ENCODE measurements around the gene ANGPTL2. TPM values are rescaled to one million over a fixed set of nuclear protein-coding genes. Genes with fewer than 3 reads are reported as not detected.
"Not testable (repeated sequence)": the region's sequence is repeated elsewhere in the genome, so short reads cannot be mapped to it uniquely, and the experiment has no call there.

Gene ANGPTL2
- total and polyA plus RNA-seq, 5 donors = 26.7 to 69.5 (median 38.7) TPM

- Histone ChIP-seq H3K4me1 (ENCODE audit: control insufficient read depth, insufficient read depth, low read length) (peaks cover 2% of the 10 kb centered on the region), H3K27ac (ENCODE audit: low read length) (no peak overlapping the region), H3K27me3 (ENCODE audit: control insufficient read depth, insufficient read depth) (no peaks in the 10 kb centered on the region), H3K4me3 (ENCODE audit: low read length) (no peak overlapping the region), H3K9me3 (ENCODE audit: control insufficient read depth, low read length) (no peaks in the 10 kb centered on the region)
- WGBS = 88% methylated on average over 5 of the region's 5 CpGs
- intact Hi-C loops (cut with DNase I) = no loop called here
- peak; percentile 35 to 47 for ATAC-seq
- DNase-seq = no peak
Observed at GRCh38 chr9:127154003-127154389, 31.6 kb upstream of the ANGPTL2 start.

GRCh38 chr9:127153501-127153900 lies 31.1 kb upstream of the ANGPTL2 start:
- intact Hi-C loops (cut with DNase I) = no loop called here
- no peak for DNase-seq
- ATAC-seq = no peak
- Histone ChIP-seq H3K4me3 (ENCODE audit: low read length) (no peak overlapping the region), H3K27ac (ENCODE audit: low read length) (no peak overlapping the region), H3K27me3 (ENCODE audit: control insufficient read depth, insufficient read depth) (no peaks in the 10 kb centered on the region), H3K9me3 (ENCODE audit: control insufficient read depth, low read length) (no peaks in the 10 kb centered on the region), H3K4me1 (ENCODE audit: control insufficient read depth, insufficient read depth, low read length) (peaks cover 2% of the 10 kb centered on the region)
- WGBS = 92% methylated on average over 4 of the region's 4 CpGs

DNA sequence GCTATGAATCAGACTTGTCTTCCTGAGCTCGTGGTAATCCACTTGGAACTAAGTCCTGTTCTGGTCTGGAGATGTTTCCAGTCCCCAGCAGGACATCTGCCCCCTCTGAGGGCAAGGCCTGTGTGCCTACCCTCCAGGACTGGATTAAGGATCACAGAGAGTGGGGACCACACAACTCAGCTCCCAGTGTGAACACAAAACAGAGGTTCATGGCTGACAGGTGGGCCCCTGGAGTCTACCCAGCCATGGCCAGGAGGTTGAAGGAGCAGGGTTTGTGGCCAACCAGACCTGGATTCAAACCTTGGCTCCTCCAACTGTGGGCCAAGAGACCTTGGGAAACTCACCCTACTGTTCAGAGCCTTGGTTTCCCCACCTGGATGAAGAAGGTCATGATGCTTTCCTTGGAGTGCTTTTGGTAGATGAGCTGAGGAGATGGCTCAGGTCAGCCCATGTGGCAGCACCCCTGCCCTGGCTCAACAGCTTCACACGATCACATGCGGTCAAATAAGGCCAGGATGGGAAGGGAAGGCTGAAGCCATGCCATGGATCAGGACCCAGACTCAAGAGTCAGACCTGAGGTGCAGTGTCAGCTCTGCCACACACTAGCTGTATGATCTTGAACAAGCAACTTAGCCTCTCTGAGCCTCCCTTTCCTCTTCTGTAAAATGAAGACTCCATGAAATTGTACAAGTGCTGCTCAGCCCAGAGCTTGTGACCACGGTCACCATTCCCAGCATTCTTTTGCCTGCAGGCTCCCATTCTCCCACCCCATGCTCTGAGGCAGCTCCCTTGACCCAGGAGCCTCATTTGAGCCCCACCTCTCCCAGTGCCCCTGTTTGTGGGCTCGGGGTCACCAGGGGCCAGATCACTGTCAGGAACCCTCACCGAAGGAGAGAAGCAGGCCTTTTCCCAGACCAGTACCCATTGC lies 27.3 kb upstream of the ANGPTL2 start:
- intact Hi-C loops (cut with DNase I) = no loop called here
- Histone ChIP-seq H3K9me3 (ENCODE audit: control insufficient read depth, low read length) (no peaks in the 10 kb centered on the region), H3K27ac (ENCODE audit: low read length) (no peak overlapping the region), H3K4me1 (ENCODE audit: control insufficient read depth, insufficient read depth, low read length) (peaks cover 3% of the 10 kb centered on the region), H3K27me3 (ENCODE audit: control insufficient read depth, insufficient read depth) (no peaks in the 10 kb centered on the region), H3K4me3 (ENCODE audit: low read length) (no peak overlapping the region)
- no peak for ATAC-seq
- DNase-seq = no peak
- 93% methylated on average over 6 of the region's 6 CpGs for whole genome bisulfite sequencing

DNA sequence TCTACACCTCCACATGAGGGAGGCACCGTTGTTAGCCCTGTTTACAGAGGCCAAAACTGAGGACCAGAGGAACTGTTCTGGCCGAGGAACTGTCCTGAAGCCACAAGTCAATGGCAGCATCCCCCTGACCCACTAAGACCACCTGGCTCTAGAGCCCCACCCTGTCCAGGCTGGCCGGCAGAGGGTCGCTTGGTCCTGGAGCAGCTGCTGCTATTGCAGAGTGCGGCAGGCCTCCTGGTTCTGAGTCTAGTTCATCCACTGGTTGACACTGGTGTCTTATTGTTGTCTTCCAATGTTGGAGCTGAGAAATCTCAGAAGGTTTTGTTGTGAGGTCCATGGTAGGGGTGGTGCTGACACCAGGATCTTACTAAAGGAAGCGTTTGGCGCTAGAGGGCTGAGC lies 26.6 kb upstream of the ANGPTL2 start:
- Histone ChIP-seq H3K4me1 (ENCODE audit: control insufficient read depth, insufficient read depth, low read length) (peaks cover 3% of the 10 kb centered on the region), H3K9me3 (ENCODE audit: control insufficient read depth, low read length) (no peaks in the 10 kb centered on the region), H3K27ac (ENCODE audit: low read length) (no peak overlapping the region), H3K27me3 (ENCODE audit: control insufficient read depth, insufficient read depth) (no peaks in the 10 kb centered on the region), H3K4me3 (ENCODE audit: low read length) (no peak overlapping the region)
- intact Hi-C loops (cut with DNase I) = no loop called here
- 98% methylated on average over 7 of the region's 7 CpGs for whole genome bisulfite sequencing
- DNase-seq = no peak
- no peak for ATAC-seq

DNA sequence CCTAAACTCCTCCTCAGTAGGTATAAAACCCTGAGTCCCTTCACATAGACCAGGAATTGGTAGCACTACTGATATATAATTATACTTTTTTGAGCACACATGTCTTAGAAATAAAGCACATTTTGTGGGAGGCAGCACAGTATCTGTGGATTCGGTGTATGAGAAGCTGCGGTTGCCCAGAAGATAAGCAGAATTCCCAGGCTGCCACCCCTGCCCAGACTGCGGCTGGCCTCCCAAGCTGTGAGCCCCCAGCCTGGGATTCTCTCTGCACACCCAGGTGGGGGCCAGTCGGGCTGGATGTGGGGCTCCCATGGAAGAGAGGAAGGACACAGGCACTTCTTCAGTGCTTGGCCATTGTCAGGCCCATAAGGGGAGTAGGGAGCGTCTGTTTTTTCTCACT lies 25.6 kb upstream of the ANGPTL2 start:
- Histone ChIP-seq H3K9me3 (ENCODE audit: control insufficient read depth, low read length) (no peaks in the 10 kb centered on the region), H3K4me1 (ENCODE audit: control insufficient read depth, insufficient read depth, low read length) (peaks cover 3% of the 10 kb centered on the region), H3K4me3 (ENCODE audit: low read length) (no peak overlapping the region), H3K27me3 (ENCODE audit: control insufficient read depth, insufficient read depth) (no peaks in the 10 kb centered on the region), H3K27ac (ENCODE audit: low read length) (no peak overlapping the region)
- 74% methylated on average over 5 of the region's 5 CpGs for WGBS
- DNase-seq (no peak), ATAC-seq (no peak)
- intact Hi-C loops (cut with DNase I) = no loop called here

- no peak for ATAC-seq
- no peak overlapping the region for H3K27ac ChIP-seq (ENCODE audit: low read length)
Observed at GRCh38 chr9:127147251-127147650, 24.8 kb upstream of the ANGPTL2 start.

GRCh38 chr9:127146841-127147240 lies 24.4 kb upstream of the ANGPTL2 start:
- H3K9me3 ChIP-seq (ENCODE audit: control insufficient read depth, low read length); H3K27ac ChIP-seq (ENCODE audit: low read length); DNase-seq; intact Hi-C loops (cut with DNase I); H3K4me1 ChIP-seq (ENCODE audit: control insufficient read depth, insufficient read depth, low read length); H3K4me3 ChIP-seq (ENCODE audit: low read length); H3K27me3 ChIP-seq (ENCODE audit: control insufficient read depth, insufficient read depth); ATAC-seq: not testable (repeated sequence)

More at GRCh38 chr9:127147251-127147650, 24.8 kb upstream of the ANGPTL2 start:
- DNase-seq = no peak
- H3K9me3 ChIP-seq (ENCODE audit: control insufficient read depth, low read length) = no peaks in the 10 kb centered on the region
- no peaks in the 10 kb centered on the region for H3K27me3 ChIP-seq (ENCODE audit: control insufficient read depth, insufficient read depth)
- intact Hi-C loops (cut with DNase I) = no loop called here
- no peak overlapping the region for H3K4me3 ChIP-seq (ENCODE audit: low read length)
- 60% methylated on average over 2 of the region's 2 CpGs for WGBS
- H3K4me1 ChIP-seq (ENCODE audit: control insufficient read depth, insufficient read depth, low read length) = peaks cover 3% of the 10 kb centered on the region

DNA sequence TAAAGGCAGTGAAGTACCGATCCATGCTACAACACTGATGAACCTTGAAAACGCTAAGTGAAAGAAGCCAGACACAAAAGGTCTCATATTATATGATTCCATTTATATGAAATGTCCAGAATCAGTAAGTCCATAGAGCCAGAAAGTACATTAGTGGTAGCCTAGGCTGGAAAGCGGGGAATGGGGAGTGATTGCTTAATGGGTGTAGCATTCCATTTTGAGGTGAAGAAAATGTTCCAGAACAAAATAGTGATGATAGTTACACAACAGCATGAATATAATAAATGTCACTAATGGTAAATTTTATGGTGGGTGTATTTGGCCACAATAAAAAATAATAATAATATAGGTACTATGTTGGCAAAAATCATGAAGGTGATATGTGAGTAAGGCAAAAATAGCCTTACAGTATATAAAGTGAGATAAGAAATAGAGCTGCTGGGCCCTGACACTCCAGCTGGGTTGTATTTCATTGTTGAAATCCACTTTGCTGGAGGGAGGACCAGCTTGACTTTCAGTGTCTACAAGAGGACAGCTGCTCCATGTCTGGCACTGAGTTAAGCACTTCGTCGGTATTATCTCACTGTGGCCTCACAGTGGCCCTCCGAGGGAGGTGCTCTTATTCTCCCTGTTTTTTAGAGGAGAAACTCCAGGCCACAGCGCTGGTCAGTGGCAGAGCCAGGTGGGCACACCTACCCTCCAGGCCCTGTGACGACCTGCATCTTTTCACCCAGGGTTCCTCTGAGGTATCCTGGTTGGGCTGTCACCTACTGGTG lies 22.4 kb upstream of the ANGPTL2 start:
- no peaks in the 10 kb centered on the region for H3K9me3 ChIP-seq (ENCODE audit: control insufficient read depth, low read length)
- 65% methylated on average over 8 of the region's 8 CpGs for WGBS
- H3K4me1 ChIP-seq (ENCODE audit: control insufficient read depth, insufficient read depth, low read length) = peaks cover 5% of the 10 kb centered on the region
- no peak overlapping the region for H3K4me3 ChIP-seq (ENCODE audit: low read length)
- H3K27me3 ChIP-seq (ENCODE audit: control insufficient read depth, insufficient read depth) = no peaks in the 10 kb centered on the region
- H3K27ac ChIP-seq (ENCODE audit: low read length) = peak overlapping the region; percentile 51
- peak; percentile 69 to 83 (median 70) for DNase-seq
- intact Hi-C loops (cut with DNase I) = no loop called here
- peak; percentile 83 to 89 for ATAC-seq

DNA sequence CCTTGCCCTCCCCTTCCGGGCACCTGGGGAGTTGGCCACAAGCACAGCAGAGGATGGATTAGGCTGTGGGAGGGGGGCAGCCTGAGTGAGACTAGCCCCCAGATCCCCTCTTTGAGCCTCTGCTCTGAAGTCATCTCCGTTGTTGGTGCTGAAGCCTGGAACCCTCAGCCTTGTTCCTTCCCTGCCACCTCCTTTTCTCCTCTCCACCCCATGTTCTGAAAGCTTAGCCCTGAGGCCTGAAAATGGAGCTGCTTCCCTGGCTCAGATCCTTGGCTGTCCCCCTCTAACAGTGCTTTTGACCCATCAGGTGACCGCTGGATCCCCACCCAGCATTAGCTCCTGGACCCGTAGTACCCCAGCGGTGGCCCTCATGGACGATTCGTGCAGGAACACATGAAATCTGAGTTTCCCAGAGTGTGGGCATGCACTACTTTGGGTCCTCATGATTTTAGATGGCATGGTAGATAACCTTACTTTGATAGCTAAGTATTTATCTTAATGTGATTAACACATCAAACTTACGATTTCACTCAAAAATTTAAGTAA lies 21.6 kb upstream of the ANGPTL2 start:
- peaks cover 5% of the 10 kb centered on the region for H3K4me1 ChIP-seq (ENCODE audit: control insufficient read depth, insufficient read depth, low read length)
- 96% methylated on average over 8 of the region's 8 CpGs for WGBS
- intact Hi-C loops (cut with DNase I) = no loop called here
- no peak overlapping the region for H3K4me3 ChIP-seq (ENCODE audit: low read length)
- no peak for DNase-seq
- H3K27me3 ChIP-seq (ENCODE audit: control insufficient read depth, insufficient read depth) = no peaks in the 10 kb centered on the region
- no peaks in the 10 kb centered on the region for H3K9me3 ChIP-seq (ENCODE audit: control insufficient read depth, low read length)
- H3K27ac ChIP-seq (ENCODE audit: low read length) = no peak overlapping the region
- no peak for ATAC-seq

DNA sequence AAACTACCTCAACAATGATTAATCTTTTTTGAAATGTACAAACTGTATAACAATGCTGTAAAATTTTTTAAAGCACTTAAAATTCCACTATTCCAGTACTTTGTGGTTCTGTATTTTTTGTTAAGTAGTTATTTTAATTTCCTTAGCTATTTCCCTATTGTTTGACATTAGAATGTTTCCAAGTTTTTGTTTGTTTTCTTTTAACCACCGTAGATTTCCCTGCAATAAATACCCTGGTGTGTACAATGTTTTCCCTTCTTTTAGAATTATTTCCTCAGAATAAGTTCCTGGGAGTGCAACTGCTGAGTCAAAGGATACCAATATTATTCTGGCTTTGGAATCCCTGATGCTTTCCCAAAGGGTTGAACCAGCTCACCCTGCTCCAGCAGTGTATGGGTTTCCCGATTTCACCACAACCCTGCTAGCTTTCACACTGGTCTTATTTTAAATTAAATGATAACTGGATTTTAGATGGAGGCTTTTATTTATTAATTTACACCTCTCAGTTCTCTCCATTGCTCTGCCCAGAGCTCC lies 20.6 kb upstream of the ANGPTL2 start:
- 72% methylated on average over 2 of the region's 2 CpGs for WGBS
- Histone ChIP-seq H3K4me3 (ENCODE audit: low read length) (no peak overlapping the region), H3K4me1 (ENCODE audit: control insufficient read depth, insufficient read depth, low read length) (peaks cover 5% of the 10 kb centered on the region)

DNA sequence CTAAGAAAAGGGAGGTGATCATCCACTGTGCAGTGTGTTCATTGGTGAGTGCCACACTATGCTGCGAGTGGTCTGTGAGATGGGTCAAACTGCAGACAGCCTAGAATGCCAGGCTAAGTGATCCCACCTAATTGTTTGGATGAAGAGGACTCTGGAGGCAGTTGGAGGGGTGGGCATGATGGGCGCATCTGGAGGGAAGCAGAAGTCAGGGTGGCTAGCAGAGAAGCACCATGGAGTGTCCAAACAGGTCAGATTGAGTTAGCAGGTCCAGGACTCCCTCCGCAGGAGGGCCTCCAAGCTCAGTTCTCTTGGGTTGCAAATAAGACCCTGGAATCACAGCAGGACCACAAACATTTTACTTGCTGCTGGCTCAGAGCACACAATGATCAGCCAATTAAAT lies 19.9 kb upstream of the ANGPTL2 start:
- no peaks in the 10 kb centered on the region for H3K27me3 ChIP-seq (ENCODE audit: control insufficient read depth, insufficient read depth)
- no peak overlapping the region for H3K4me3 ChIP-seq (ENCODE audit: low read length)
- intact Hi-C loops (cut with DNase I) = no loop called here
- 99% methylated on average over 3 of the region's 3 CpGs for WGBS
- ATAC-seq (no peak), DNase-seq (no peak)
- H3K9me3 ChIP-seq (ENCODE audit: control insufficient read depth, low read length) = no peaks in the 10 kb centered on the region
- H3K4me1 ChIP-seq (ENCODE audit: control insufficient read depth, insufficient read depth, low read length) = peaks cover 5% of the 10 kb centered on the region
- H3K27ac ChIP-seq (ENCODE audit: low read length) = no peak overlapping the region

More for the DNA sequence above, 20.6 kb upstream of the ANGPTL2 start:
- no peaks in the 10 kb centered on the region for H3K9me3 ChIP-seq (ENCODE audit: control insufficient read depth, low read length)
- intact Hi-C loops (cut with DNase I) = no loop called here
- no peak overlapping the region for H3K27ac ChIP-seq (ENCODE audit: low read length)
- DNase-seq = no peak
- no peaks in the 10 kb centered on the region for H3K27me3 ChIP-seq (ENCODE audit: control insufficient read depth, insufficient read depth)
- no peak for ATAC-seq

Measured in right cardiac atrium (tissue), 5 donors.